GM21528 (cell line): ENCODE results near the gene KLHDC10.
"Not testable (repeated sequence)": the region's sequence is repeated elsewhere in the genome, so short reads cannot be mapped to it uniquely, and the experiment has no call there.

Experiments used
- ATAC-seq: cut with Tn5 transposase; IDR thresholded peaks from one replicate; pipeline ENCODE4 v1.9.1; 2021; ENCODE audit warnings: mild to moderate bottlenecking, moderate library complexity; ENCODE audit not compliant: unreplicated experiment, low FRiP score

KLHDC10 gene

GRCh38 chr7:130139193-130139960 is 69.0 kb downstream of the KLHDC10 start:
- ATAC-seq: no peak

DNA sequence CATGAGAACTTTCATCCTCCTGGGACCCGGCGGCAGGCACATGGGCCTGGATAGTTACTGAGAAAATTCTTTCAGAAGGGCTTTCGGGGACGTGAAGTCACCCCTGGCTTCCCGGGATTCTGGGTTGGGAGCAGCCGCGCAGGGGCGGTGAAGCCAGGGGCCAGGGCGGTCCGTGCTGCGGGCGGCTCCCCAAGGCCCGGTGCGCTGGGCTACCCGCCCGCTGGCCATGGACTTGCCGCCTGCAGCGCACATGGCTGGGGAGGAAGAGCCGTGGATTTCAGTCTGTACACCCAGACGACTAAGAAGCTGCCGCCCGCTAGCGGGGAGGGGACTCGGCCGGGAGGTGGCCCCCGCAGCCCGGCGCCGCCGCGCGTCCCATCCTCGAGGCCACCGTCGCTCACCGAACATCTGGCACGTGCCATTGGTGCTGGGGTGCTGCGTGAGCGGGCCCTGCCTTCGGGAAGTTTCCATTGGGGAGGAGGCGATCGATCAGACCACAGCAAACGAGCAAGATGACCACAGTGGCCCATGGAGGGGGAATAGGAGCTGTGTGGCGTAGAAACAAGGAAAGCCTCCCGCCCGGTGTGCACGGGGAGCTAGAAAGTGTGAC is 70.3 kb downstream of the KLHDC10 start:
- no peak for ATAC-seq

DNA sequence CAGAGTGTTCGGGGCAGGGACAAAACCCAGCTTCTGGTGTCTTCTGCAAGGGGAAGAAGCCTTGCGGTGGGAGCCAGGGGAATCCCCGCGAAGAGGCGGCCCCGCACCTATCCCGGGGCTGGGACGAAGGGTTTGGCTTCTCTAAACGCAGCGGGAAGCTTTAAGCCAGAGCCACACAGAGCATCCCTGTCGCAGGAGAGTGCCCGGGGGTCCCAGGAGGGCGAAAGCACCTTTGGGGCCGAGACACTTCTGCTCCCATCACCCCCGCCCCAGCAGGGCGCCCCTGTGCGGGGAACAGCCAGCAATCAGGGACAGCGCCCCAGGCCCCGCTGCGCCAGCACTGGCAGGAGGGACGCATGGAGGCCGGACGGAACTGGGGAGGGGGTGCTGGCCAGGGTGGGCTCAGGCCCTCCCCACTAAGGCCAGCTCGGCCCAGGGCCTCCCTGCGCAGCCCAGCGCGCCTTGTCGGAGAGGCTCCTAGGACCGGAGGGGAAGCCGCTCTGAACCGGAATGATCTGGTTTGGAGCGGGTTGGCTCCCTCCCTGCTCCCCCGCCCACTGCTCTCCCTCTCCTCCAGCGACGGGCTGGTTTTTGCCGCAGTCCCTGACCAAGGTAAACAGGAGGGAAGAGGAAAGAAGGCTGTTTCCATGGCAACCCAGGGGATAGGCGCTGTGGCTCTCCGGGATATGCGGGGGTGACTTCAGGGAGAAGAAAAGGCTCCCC is 71.0 kb downstream of the KLHDC10 start:
- no peak for ATAC-seq

- no peak for ATAC-seq
These were observed 71.7 kb downstream of the KLHDC10 start for GRCh38 chr7:130141884-130142653.

GRCh38 chr7:130142654-130143333 is 72.5 kb downstream of the KLHDC10 start:
- ATAC-seq: no peak

GRCh38 chr7:130143334-130143732 is 73.0 kb downstream of the KLHDC10 start:
- ATAC-seq: no peak

GRCh38 chr7:130143986-130144311 is 73.6 kb downstream of the KLHDC10 start:
- no peak for ATAC-seq

- ATAC-seq: no peak
These were observed 74.2 kb downstream of the KLHDC10 start for GRCh38 chr7:130144312-130145171.

- no peak for ATAC-seq
These were observed 75.2 kb downstream of the KLHDC10 start for GRCh38 chr7:130145424-130146100.

DNA sequence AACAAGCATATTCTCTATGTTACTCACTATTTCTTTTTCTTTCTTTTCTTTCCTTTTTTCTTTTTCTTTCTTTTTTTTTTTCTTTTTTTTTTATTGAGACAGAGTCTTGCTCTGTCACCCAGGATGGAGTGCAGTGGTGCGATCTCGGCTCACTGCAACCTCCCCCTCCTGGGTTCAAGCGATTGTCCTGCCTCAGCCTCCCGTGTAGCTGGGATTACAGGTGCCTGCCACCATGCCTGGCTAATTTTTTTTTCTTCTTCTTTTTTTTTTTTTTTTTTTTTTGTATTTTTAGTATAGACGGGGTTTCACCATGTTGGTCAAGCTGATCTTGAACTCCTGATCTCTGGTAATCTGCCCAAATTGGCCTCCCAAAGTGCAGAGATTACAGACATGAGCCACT is 75.8 kb downstream of the KLHDC10 start:
- not testable (repeated sequence) for ATAC-seq

DNA sequence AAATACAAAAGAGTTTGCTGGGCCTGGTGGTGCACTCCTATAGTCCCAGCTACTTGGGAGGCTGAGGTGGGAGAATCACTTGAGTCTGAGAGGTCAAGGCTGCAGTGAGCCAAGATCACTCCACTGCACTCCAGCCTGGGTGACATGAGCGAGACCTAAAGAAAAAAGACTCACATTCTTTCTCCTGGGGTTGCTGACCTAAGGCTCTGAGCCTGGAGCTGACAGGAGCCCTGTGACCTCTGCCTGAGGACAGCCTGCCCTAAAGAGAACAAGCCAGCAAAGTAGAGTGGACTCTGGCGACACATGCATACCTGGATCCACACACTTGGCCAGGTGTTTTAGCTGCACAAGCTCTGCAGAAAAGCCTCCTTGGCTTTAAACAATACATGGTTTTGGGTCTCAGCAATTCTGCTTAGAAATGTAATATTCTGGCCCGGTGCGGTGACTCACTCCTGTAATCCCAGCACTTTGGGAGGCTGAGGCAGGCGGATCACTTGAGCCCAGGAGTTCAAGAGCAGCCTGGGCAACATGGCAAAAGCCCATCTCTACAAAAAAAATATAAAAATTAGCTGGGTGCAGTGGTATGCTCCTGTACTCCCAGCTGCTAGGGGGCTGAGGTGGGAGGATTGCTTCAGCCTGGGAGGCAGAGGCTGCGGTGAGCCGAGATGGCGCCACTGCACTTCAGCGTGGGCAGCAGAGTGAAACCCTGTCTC is 76.5 kb downstream of the KLHDC10 start:
- no peak for ATAC-seq

- no peak for ATAC-seq
These were observed 77.5 kb downstream of the KLHDC10 start for GRCh38 chr7:130147710-130148325.

DNA sequence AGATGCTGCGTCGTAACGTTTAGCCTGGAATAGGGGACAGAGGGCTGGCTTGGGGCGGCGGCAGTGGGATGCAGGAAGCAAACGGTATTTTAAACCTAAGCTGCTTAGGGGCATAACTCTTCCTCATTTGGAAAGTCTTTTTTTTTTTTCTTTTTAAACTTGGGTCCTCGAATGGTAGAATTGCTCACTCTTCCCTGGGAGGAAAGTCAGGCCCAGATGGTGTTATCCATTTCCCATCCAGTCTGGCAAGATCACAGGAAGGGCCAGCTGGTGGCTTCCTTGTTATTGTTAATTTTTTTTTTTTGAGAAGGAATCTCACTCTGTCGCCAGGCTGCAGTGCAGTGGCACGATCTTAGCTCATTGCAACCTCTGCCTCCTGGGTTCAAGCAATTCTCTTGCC is 78.2 kb downstream of the KLHDC10 start:
- ATAC-seq: no peak

DNA sequence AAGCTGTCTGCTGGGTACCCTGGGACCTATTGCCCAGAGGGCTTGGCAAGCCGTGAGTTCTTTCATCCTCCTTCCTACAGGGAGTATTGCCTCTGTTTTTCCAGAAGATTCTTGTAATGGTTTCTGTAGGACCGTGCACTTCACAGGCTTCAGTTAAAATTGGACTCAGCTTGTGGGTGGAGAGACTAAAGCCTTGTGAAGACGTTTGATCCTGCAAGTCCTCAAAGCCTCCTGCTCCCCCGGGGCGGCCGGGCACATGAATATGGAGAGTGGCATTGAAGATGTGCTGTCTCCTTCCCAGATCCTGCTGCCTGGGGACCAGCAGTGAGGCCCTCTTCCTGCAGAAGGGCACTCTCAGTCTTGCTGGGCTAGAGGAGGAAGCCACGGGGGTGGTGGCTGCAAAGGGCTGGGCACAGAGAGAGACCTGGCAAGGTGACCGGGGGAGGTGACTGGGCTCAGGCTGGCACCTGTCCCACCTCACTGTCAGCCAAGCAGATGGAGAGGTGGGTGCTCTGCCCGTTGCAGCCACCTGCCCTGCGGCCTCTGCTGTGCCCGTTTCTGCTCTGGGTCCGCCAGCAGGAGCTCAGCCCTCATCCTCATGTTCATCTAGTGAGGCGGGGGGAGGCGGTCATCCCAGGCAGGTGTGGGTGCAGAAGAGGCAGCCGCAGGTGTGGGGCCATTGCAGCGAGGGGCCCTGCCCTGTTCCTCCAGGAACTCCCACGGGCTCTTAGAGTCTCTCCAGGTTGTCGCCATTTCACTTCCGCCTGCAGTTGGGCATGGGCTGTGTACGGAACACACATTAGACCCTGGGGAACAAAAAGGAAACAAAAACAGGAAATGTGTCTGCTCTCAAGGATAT is 79.2 kb downstream of the KLHDC10 start:
- ATAC-seq: peak; percentile 58

- ATAC-seq: no peak
These were observed 80.3 kb downstream of the KLHDC10 start for GRCh38 chr7:130150587-130150986.

- ATAC-seq: no peak
These were observed 81.5 kb downstream of the KLHDC10 start for GRCh38 chr7:130151591-130152492.
